Measurements from ENCODE around the gene SLC25A13.
"Not testable (repeated sequence)": the region's sequence is repeated elsewhere in the genome, so short reads cannot be mapped to it uniquely, and the experiment has no call there.

SLC25A13 gene

GRCh38 chr7:96321658-96322372 lies at the start of gene SLC25A13:
Gene SLC25A13, minus strand, starts transcription at chr7:96322098. Its CDS starts 142 bp downstream, at chr7:96321956.
- peak; percentile 91 for DNase-seq

DNA sequence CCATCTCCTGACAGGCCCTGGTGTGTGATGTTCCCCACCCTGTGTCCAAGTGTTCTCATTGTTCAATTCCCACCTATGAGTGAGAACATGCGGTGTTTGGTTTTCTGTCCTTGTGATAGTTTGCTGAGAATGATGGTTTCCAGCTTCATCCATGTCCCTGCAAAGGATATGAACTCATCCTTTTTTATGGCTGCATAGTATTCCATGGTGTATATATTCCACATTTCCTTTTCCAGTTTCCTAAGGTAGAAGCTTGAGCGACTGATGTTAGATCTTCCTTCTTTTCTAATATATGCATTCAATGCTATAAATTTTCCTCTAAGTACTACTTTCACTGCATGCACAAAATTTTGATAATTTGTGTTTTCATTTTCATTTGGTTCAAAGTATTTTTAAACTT lies 44.0 kb upstream of the SLC25A13 start:
- DNase-seq = not testable (repeated sequence)

GRCh38 chr7:96361116-96361857 lies 39.4 kb upstream of the SLC25A13 start:
- no peak for DNase-seq

- DNase-seq = no peak
These were observed 38.0 kb upstream of the SLC25A13 start for GRCh38 chr7:96359876-96360275.

DNA sequence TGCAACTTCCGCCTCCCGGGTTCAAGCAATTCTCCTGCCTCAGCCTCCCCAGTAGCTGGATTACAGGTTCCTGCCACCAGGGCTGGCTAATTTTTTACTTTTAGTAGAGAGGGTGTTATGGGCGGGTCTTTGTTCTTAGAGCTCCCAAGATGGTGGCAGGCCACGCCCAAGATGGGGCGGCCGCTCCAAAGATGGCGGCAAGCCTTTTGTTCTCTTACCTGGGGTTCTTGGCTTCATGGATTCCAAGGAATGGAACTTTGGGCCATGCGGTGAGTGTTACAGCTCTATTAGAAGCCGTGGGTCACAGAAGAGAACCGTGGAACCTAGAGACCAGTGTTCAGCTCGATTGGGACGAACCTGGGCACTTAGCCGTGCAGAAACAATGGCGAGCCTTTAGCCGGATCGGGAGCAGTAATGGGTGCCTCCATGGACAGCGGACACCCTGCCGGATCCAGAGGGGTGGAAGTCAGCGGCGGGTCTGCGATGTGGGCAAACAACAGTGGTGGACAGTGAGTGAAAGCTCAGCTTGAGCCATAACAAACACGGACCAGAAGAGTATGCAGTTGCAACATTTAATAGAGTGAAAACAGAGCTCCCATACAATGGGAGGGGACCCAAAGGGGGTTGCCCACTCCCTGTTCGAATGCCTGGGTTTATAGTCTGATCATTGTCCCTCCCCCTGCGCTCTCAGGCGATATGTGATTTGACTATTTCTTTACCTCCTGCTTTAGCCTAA lies 36.5 kb upstream of the SLC25A13 start:
- not testable (repeated sequence) for DNase-seq

GRCh38 chr7:96355990-96356506 lies 34.1 kb upstream of the SLC25A13 start:
- DNase-seq = no peak

DNA sequence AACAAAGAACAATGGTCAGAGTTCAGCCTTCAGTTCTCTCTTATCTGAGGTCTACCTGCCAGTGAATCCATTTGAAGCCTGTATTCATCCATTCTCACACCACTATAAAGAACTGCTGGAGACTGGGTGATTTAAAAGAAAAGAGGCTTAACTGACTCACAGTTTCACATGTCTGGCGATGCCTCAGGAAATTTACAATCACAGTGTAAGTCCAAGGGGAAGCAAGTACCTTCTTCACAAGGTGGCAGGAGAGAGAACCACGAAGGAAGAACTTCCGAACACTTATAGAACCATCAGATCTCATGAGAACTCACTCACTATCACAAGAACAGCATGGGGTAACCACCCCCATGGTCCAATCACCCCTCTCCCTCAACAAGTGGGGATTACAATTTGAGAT lies 33.0 kb upstream of the SLC25A13 start:
- no peak for DNase-seq

DNA sequence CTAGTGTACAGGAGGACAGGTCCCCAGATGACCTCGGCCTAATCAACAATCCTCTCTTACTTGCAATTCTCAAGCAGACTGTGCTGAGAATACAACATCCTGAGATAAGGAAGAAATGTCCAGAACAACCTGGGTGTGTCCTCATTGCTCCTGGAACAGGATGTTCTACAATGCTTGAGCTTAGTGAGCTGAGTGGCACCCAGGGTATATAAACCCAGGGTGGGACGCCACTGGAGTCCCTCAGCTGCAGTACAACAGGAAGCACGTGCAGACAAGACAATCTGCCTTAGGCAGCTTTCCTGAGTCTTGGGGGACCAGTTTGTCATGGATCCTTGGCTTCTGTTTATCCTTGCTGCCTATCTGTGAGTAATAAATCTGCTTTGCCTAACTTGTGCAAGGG lies 27.7 kb upstream of the SLC25A13 start:
- no peak for DNase-seq

DNA sequence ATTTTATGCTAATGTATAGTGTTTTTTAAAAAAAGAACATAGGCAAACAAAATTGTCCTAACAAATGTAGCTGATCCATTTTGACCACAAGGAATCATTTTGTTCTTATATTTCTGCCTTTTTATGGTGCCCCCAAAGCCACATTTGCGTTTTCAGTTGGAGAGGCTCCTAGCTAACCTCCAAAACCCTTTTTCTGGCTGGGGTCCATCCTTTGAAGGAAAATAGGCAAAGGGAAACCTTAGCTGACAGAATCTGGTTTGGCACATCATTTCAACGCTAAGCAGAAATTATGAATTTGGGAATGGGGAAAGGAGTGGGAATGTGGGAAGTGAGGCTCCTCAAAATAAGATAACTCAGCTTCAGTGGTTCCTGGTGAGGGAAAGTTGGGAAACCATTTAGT lies 25.6 kb upstream of the SLC25A13 start:
- DNase-seq = no peak

DNA sequence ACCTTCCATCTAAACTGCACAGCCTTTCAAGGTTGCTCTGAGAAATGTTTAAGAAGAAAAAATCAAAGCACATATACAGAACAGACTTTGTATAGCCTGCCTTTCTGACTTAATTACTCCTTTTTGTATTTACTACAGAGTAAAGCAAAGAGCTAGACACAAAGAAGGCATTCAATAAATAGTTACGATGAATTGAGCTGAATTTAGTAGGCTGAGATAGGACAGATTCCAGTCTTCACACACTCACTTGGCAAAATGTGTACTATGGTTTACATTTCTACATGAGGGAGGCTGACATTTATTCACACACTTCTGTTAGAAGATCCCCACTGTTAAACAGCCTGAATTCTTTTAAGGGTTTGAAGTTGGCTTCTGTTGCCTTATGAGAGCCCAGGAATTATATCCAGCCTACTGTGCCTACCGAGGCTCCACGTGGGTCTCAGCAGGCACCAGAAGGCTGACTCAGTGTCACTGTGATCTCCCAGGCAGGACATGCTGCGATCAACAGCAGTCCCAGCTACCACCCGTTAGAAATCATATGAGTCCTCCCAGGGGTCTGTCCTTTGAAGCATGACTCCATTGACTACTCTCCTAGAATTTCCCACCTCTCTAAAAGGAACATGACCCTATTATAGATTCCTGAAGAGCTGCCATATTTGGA lies 24.5 kb upstream of the SLC25A13 start:
- no peak for DNase-seq

GRCh38 chr7:96344236-96344635 lies 22.3 kb upstream of the SLC25A13 start:
- DNase-seq = no peak

DNA sequence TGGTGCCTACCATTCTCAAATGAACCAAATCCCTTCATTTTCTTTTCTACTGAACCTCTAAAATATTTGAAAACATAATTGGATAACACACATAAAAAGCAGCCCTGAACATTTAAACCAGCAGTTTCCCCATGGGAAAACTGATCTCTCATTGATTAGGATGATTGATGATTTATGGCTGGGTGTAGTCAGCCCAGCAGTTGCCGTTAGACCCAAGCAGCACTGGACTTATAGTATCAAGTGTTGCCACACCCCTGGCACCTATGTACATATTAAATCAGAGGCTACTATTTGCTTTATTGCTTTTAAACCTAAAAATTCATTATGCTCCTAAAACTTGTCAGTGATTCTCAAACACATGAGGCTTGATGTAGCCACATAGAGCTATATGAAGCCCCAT lies 20.2 kb upstream of the SLC25A13 start:
- no peak for DNase-seq

- DNase-seq = no peak
These were observed 15.6 kb upstream of the SLC25A13 start for GRCh38 chr7:96337519-96337918.

DNA sequence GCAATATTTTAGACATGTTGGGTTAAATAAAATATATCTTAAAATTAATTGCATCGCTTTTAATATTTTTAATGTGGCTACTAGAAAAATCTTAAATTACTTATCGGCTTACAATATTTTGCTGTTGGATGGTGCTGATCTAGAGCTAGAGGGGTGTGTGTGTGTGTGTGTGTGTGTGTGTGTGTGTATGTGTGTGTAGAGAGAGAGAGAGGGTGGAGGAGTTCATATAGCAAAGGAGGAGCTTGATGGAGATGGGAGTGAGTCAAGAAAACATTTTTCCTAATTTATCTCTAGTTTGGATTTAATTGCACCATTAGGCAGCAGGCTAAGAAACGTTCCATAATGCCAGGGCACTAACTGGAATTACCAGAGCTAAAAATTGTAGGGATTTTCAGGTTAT lies 10.4 kb upstream of the SLC25A13 start:
- no peak for DNase-seq

DNA sequence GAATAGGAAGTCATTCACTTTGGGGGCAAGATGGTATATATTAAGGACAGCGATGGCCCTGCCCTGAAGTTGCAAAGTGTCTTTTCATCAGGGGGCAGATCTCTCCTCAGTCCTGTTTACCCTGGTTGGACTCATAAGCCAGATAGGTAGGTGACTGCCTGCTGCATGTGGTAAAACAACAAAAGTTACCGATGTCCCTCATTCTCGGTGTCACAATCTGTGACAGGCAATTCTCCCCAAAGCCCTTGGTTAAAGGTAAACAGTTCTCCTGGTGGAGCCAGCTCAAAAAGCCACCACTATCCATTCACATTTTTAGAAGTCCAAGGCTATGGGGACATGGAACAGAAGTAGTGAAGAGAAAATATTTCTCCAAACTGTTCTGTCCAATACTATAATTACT lies 9.9 kb upstream of the SLC25A13 start:
- DNase-seq = no peak

GRCh38 chr7:96331233-96331632 lies 9.3 kb upstream of the SLC25A13 start:
- no peak for DNase-seq

DNA sequence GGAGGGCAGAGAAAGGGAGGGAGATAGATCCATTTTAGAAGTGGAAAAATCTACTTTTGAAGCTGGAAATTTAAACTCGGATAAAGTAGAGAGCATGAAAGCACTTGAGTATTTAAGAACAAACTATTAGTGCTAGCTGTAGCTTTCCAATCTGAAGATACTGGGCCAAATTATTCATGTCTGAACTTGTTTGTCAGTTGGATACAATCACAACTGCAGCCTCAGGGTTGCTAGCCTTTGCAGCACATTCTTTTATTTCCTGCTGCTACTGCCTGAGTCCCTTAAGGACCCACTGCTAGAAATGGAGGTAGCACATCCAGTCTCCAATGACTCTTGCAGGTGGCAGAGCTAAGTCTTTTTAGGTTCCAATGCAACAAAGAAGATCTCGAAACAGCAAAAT lies 8.3 kb upstream of the SLC25A13 start:
- no peak for DNase-seq

DNA sequence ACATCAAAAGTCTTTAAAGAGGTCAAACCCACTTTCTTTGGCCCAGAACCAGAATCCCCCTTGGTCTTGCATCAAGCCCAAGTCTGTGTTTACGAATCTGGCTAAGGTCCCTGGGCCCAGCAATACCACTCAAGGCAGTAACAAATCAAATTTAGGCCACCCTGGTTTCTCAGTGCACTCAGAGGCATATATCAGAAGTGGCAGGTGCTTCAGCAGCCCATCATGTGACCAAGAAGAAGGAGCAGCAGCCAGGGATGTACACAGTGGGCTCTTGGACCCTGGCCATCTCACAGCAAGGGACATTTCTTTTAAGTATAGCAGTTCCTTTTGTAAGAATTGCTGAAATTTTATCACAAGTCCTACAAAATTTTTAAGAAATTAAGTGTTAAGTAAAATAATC lies 7.3 kb upstream of the SLC25A13 start:
- DNase-seq = no peak

GRCh38 chr7:96328016-96328415 lies 6.1 kb upstream of the SLC25A13 start:
- no peak for DNase-seq

DNA sequence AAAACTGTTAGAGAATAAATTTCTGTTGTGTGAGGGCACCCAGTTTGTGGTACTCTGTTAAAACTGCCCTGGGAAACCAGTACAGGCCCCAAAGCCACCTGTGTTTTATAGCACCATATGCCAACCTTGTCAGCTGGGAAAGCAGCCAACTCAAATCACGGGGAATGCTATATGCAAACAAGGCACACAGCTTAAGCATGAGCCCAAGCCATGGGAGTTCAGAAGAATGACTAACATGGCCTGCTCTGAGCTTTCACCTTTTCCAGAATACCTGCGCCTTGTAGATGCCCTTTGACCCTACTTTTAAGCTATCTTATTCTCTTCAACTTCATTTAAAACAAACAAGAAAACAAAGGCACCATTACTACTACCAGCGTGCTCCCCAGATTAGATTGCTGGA lies 5.5 kb upstream of the SLC25A13 start:
- DNase-seq = no peak

DNA sequence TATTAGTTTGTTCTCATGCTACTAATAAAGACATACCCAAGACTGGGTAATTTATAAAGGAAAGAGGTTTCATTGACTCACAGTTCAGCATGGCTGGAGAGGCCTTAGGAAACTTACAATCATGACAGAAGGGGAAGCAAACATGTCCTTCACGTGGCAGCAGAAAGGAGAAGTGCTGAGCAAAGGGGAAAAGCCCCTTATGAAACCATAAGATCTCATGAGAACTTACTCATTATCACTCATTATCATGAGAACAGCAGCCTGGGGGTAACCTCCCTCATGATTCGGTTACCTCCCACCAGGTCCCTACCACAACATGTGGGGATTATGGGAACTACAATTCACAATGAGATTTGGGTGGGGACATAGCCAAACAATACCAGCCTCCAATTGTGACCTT lies 4.9 kb upstream of the SLC25A13 start:
- not testable (repeated sequence) for DNase-seq

DNA sequence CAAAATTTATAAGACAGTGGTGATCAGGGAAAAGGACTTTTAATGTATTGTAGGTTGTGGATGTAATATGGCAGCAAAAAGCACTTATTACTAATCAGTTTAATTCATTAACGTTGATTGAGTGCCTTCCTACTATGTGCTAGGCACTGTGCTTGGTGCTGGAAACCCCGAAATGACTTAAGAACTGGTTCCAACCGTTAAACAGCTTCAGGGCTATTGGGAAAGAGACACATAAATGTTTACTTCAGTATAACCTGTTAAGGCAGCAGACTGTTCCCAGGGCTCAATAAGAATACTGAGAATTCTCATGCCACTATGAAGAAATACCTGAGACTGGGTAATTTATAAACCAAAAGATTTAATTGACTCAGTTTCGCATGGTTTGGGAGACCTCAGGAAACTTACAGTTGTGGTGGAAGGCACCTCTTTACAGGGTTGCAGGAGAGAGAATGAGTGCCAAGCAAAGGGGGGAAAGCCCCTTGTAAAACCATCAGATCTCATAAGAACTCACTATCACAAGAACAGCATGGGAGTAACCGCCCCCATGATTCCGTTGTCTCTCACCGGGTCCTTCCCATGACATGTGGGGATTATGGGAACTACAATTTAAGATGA lies 1.1 kb upstream of the SLC25A13 start:
- DNase-seq = no peak

DNA sequence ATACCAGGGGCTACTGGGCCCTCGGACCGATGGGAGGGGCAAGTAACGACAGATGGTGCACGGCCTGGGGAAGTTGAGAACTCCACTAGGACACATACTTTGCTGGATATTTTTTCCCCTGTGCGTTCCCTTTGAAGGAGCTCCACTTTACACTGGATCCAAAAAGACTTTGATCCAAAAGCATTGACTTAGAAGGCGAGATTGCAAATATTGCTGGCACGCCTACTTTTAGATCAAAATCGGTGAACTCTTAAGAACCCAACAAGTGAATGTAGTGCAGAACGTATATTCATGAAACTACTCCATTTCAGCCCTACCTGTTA lies 436 bp upstream of the SLC25A13 start:
- no peak for DNase-seq
